Progenitor cell of endocrine pancreas (in vitro differentiated cells): Measurements from ENCODE around the gene PHKB. TPM values are rescaled to one million over a fixed set of nuclear protein-coding genes. Genes with fewer than 3 reads are reported as not detected.

Source experiments
- DNase-seq: peaks from one replicate; pipeline ENCODE4 v3.0.0; 2021; ENCODE audit warnings: low spot score; ENCODE audit not compliant: unreplicated experiment
- H3K27ac Mint-ChIP-seq: 2 replicates; pipeline ENCODE4 v1.8.0; 2021; ENCODE audit warnings: mild to moderate bottlenecking, moderate library complexity, mixed read lengths
- H3K27me3 Mint-ChIP-seq: 2 replicates; pipeline ENCODE4 v1.8.0; 2021; ENCODE audit warnings: mixed read lengths
- H3K36me3 Mint-ChIP-seq: 2 replicates; pipeline ENCODE4 v1.8.0; 2022; ENCODE audit warnings: mixed read lengths; ENCODE audit not compliant: insufficient read depth
- H3K4me1 Mint-ChIP-seq: 2 replicates; pipeline ENCODE4 v1.8.0; 2021; ENCODE audit warnings: low read depth, mixed read lengths
- H3K4me3 Mint-ChIP-seq: 2 replicates; pipeline ENCODE4 v1.8.0; 2021; ENCODE audit warnings: low read depth, mild to moderate bottlenecking, moderate library complexity, mixed read lengths
- H3K9me3 Mint-ChIP-seq: 2 replicates; pipeline ENCODE4 v1.8.0; 2021; ENCODE audit warnings: low read depth, mixed read lengths
- CTCF ChIP-seq: fragments of 200-600 bp; sonication (generic); IDR thresholded peaks from one replicate; pipeline ENCODE4 v1.5.0; 2021; ENCODE audit warnings: antibody characterized with exemption, mild to moderate bottlenecking; ENCODE audit not compliant: unreplicated experiment
- total RNA-seq: library from RNA; stranded (reverse); gene quantifications from 2 replicates; pipeline ENCODE4 v1.2.1, GENCODE V29; 2021

PHKB gene
- total RNA-seq, 1 donor from 2014 or later = 94.1 TPM

- H3K9me3 Mint-ChIP-seq = no peaks in the 10 kb centered on the region
- H3K4me3 Mint-ChIP-seq = no peak overlapping the region
- peaks cover 6% of the 10 kb centered on the region for H3K36me3 Mint-ChIP-seq
- no peak overlapping the region for H3K27ac Mint-ChIP-seq
- peaks cover 3% of the 10 kb centered on the region for H3K4me1 Mint-ChIP-seq
- no peaks in the 10 kb centered on the region for H3K27me3 Mint-ChIP-seq
- no peak for TF ChIP-seq CTCF
- no peak for DNase-seq
These were observed 179.5 kb downstream of the PHKB start for GRCh38 chr16:47640661-47641060.

- no peaks in the 10 kb centered on the region for H3K9me3 Mint-ChIP-seq
- H3K4me3 Mint-ChIP-seq = no peak overlapping the region
- H3K27me3 Mint-ChIP-seq = no peaks in the 10 kb centered on the region
- no peak overlapping the region for H3K27ac Mint-ChIP-seq
- H3K36me3 Mint-ChIP-seq = peaks cover 5% of the 10 kb centered on the region
- DNase-seq = no peak
- TF ChIP-seq CTCF = no peak
- peaks cover 3% of the 10 kb centered on the region for H3K4me1 Mint-ChIP-seq
These were observed 182.3 kb downstream of the PHKB start for GRCh38 chr16:47643323-47644000.

- no peak for TF ChIP-seq CTCF
- no peak overlapping the region for H3K27ac Mint-ChIP-seq
- peaks cover 7% of the 10 kb centered on the region for H3K36me3 Mint-ChIP-seq
- no peaks in the 10 kb centered on the region for H3K27me3 Mint-ChIP-seq
- H3K4me3 Mint-ChIP-seq = no peak overlapping the region
- H3K9me3 Mint-ChIP-seq = no peaks in the 10 kb centered on the region
- no peak for DNase-seq
- peaks cover 3% of the 10 kb centered on the region for H3K4me1 Mint-ChIP-seq
These were observed 183.0 kb downstream of the PHKB start for GRCh38 chr16:47644166-47644565.

- Mint-ChIP-seq H3K4me1 (peaks cover 3% of the 10 kb centered on the region), H3K9me3 (no peaks in the 10 kb centered on the region), H3K4me3 (no peak overlapping the region), H3K27me3 (no peaks in the 10 kb centered on the region), H3K36me3 (peaks cover 7% of the 10 kb centered on the region), H3K27ac (no peak overlapping the region)
- no peak for TF ChIP-seq CTCF
- no peak for DNase-seq
These were observed 183.5 kb downstream of the PHKB start for GRCh38 chr16:47644661-47645060.

- Mint-ChIP-seq H3K27ac (no peak overlapping the region), H3K36me3 (peaks cover 9% of the 10 kb centered on the region), H3K4me1 (no peaks in the 10 kb centered on the region), H3K9me3 (no peaks in the 10 kb centered on the region), H3K4me3 (no peak overlapping the region), H3K27me3 (no peaks in the 10 kb centered on the region)
- no peak for TF ChIP-seq CTCF
- DNase-seq = no peak
These were observed 185.8 kb downstream of the PHKB start for GRCh38 chr16:47646914-47647313.
